CD14-positive monocyte (primary cell): Measurements from ENCODE around the gene KDELR1. TPM values are rescaled to one million over a fixed set of nuclear protein-coding genes. Genes with fewer than 3 reads are reported as not detected.
A peak's percentile ranks its signal among the peaks of the same experiment; 100 is the strongest.

ENCODE experiments used
- DNase-seq, 3 donors: peaks; one replicate each; pipeline ENCODE4 v3.0.0-alpha.2; 2011 to 2022
- H2AFZ ChIP-seq: 2 replicates; pipeline ENCODE4 v1.6.0; 2012; ENCODE audit warnings: mild to moderate bottlenecking, low read depth, low read length, inconsistent platforms; ENCODE audit not compliant: insufficient read depth, poor library complexity, severe bottlenecking
- H3K27ac ChIP-seq, 2 donors: 1 replicate in 1 of 2; 2 replicates in 1 of 2; pipeline ENCODE4 v1.5.1; 2012 to 2013; ENCODE audit warnings: low read length in 2 of 2, control low read depth in 1 of 2, inconsistent platforms in 1 of 2, low read depth in 1 of 2, mild to moderate bottlenecking in 1 of 2
- H3K27me3 ChIP-seq, 2 donors: one replicate each; pipeline versions ENCODE4 v1.6.0 to v1.6.1; 2011 to 2013; ENCODE audit warnings: low read length in 2 of 2; ENCODE audit not compliant: control insufficient read depth in 2 of 2, insufficient read depth in 2 of 2
- H3K36me3 ChIP-seq, 2 donors: replicated peaks in 1 of 2; 1 replicate in 1 of 2; 2 replicates in 1 of 2; pipeline versions ENCODE4 v1.5.1 to v1.6.1; 2012 to 2013; ENCODE audit warnings: low read length in 2 of 2, control low read depth in 1 of 2, inconsistent platforms in 1 of 2, mild to moderate bottlenecking in 1 of 2; ENCODE audit not compliant: insufficient read depth in 2 of 2, control insufficient read depth in 1 of 2
- H3K4me1 ChIP-seq, 2 donors: 1 replicate in 1 of 2; 2 replicates in 1 of 2; pipeline versions ENCODE4 v1.5.1 to v1.6.1; 2012 to 2013; ENCODE audit warnings: low read length in 2 of 2, control low read depth in 1 of 2, inconsistent platforms in 1 of 2, mild to moderate bottlenecking in 1 of 2, moderate library complexity in 1 of 2; ENCODE audit not compliant: insufficient read depth in 2 of 2, control insufficient read depth in 1 of 2
- H3K4me2 ChIP-seq: replicated peaks from 2 replicates; pipeline ENCODE3; 2012; ENCODE audit warnings: low read length, moderate library complexity, mild to moderate bottlenecking; ENCODE audit not compliant: poor library complexity, severe bottlenecking; ENCODE audit errors: extremely low read depth
- H3K4me3 ChIP-seq, 3 experiments: fragments of 200-600 bp in 1 of 3; sonication (generic) in 1 of 3; replicated peaks in 1 of 3; 1 replicate in 2 of 3; 2 replicates in 1 of 3; pipeline ENCODE4 v1.5.1; 2011 to 2013; ENCODE audit warnings: low read length in 3 of 3, mild to moderate bottlenecking in 3 of 3, control low read depth in 2 of 3, low read depth in 2 of 3, inconsistent platforms in 1 of 3, moderate library complexity in 1 of 3
- H3K79me2 ChIP-seq: 2 replicates; pipeline ENCODE4 v1.6.0; 2012; ENCODE audit warnings: mild to moderate bottlenecking, control low read depth, inconsistent platforms, low read length, moderate library complexity; ENCODE audit not compliant: insufficient read depth
- H3K9ac ChIP-seq: 2 replicates; pipeline ENCODE4 v1.6.0; 2017; ENCODE audit warnings: low read length, mild to moderate bottlenecking; ENCODE audit not compliant: insufficient read depth, poor library complexity, severe bottlenecking
- H3K9me3 ChIP-seq, 2 donors: replicated peaks in 1 of 2; 1 replicate in 1 of 2; 2 replicates in 1 of 2; pipeline versions ENCODE4 v1.5.1 to v1.6.1; 2012 to 2013; ENCODE audit warnings: low read length in 2 of 2, control low read depth in 1 of 2; ENCODE audit not compliant: control insufficient read depth in 1 of 2, insufficient read depth in 1 of 2
- H4K20me1 ChIP-seq: 2 replicates; pipeline ENCODE4 v1.6.0; 2012; ENCODE audit warnings: mild to moderate bottlenecking, low read length, control low read depth, moderate library complexity; ENCODE audit not compliant: insufficient read depth
- H3K27ac Mint-ChIP-seq, 7 donors: one replicate each; pipeline ENCODE4 v1.8.0; 2020; ENCODE audit warnings: mild to moderate bottlenecking in 7 of 7, mixed read lengths in 7 of 7, moderate library complexity in 6 of 7, inconsistent platforms in 2 of 7
- H3K27me3 Mint-ChIP-seq, 3 donors: one replicate each; pipeline ENCODE4 v1.8.0; 2021 to 2022; ENCODE audit warnings: low read depth in 3 of 3, mild to moderate bottlenecking in 3 of 3, mixed read lengths in 3 of 3, moderate library complexity in 3 of 3, inconsistent platforms in 1 of 3
- H3K36me3 Mint-ChIP-seq, 2 donors: one replicate each; pipeline ENCODE4 v1.8.0; 2020; ENCODE audit warnings: mixed read lengths in 2 of 2, inconsistent platforms in 1 of 2, mild to moderate bottlenecking in 1 of 2
- H3K4me1 Mint-ChIP-seq: one replicate; pipeline ENCODE4 v1.8.0; 2020; ENCODE audit warnings: mild to moderate bottlenecking, mixed read lengths
- H3K4me3 Mint-ChIP-seq, 2 donors: one replicate each; pipeline ENCODE4 v1.8.0; 2020; ENCODE audit warnings: mild to moderate bottlenecking in 2 of 2, mixed read lengths in 2 of 2, moderate library complexity in 1 of 2
- H3K9me3 Mint-ChIP-seq, 7 donors: one replicate each; pipeline ENCODE4 v1.8.0; 2020 to 2022; ENCODE audit warnings: mixed read lengths in 7 of 7, mild to moderate bottlenecking in 6 of 7, moderate library complexity in 6 of 7, inconsistent platforms in 2 of 7
- WGBS: methylation state at CpG from one replicate; pipeline ENCODE4 v1.1.5; 2013; ENCODE audit warnings: missing lambda C conversion rate; ENCODE audit not compliant: insufficient coverage; 5-methylcytosine and 5-hydroxymethylcytosine counted together
- intact Hi-C, 2 donors: fragments of 100-400 bp; cut with micrococcal nuclease; formaldehyde crosslinking; loops; one replicate each; pipeline versions ENCODE4 v1.15.0 to v1.15.1; 2023
- polyA plus RNA-seq, 3 donors: library from polyadenylated mRNA; depleted of rRNA in 1 of 3; unstranded in 2 of 3; stranded (reverse) in 1 of 3; fragments of 300-500 nt in 2 of 3; fragments of >200 nt in 1 of 3; fragmentation: Illumina TruSeq in 2 of 3; gene quantifications; 1 replicate in 2 of 3; 2 replicates in 1 of 3; pipeline ENCODE4 v1.2.3, GENCODE V29; 2012 to 2021
- TF ChIP-seq, protein P1 (sequence below): fragments of 200-600 bp; IDR thresholded peaks from one replicate; pipeline ENCODE4 v1.8.0; 2022; ENCODE audit warnings: antibody characterized with exemption, mild to moderate bottlenecking

The KDELR1 gene
- polyA plus RNA-seq, 3 donors, result 42.0 to 72.0 (median 51.3) TPM

DNA sequence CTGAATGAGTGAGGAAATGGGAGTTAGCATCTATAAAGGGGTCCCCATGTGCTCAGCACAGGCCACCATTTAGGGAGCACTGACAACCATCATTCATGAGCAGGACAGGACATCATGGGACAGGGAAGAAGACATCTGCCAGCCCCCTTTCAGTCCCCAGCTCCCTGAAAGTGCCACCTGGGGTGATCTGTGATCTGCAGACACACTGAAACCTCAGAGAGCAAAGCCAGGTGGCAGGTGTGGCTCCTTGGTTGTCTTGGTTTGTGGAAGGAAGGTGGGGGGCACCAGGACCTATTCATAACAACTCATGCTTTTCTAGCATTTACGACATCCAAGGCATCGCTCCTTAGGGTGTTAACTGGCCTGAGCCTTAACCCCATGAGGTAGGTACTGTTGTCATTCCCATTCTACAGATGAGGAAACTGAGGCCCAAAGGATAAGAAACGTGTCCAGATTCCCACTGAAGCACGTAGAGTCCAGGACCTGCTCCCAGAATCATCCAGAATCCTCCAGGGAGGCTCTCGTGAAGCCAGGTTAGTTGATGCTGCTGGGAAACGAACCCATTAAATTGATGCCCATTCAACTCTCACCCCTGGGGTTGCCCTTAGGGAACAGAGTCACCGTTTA, 5.8 kb downstream of the KDELR1 start:
- H3K9ac ChIP-seq, result no peak overlapping the region
- H3K4me3 Mint-ChIP-seq, result no peak overlapping the region
- H3K27ac ChIP-seq, result no peak overlapping the region
- peaks cover 8 to 12% of the 10 kb centered on the region in 2 donors for H3K4me1 ChIP-seq
- no peaks in the 10 kb centered on the region for H3K9me3 Mint-ChIP-seq
- no peaks in the 10 kb centered on the region for H3K27me3 ChIP-seq
- peaks cover 0 to 4% (median 1%) of the 10 kb centered on the region in 3 donors for H3K27me3 Mint-ChIP-seq
- no peaks in the 10 kb centered on the region for H3K9me3 ChIP-seq
- no peak overlapping the region for H3K4me2 ChIP-seq
- no peak overlapping the region for H3K4me3 ChIP-seq
- H3K79me2 ChIP-seq, result peaks cover 13% of the 10 kb centered on the region
- peaks cover 5% of the 10 kb centered on the region for H4K20me1 ChIP-seq
- peaks cover 70 to 88% of the 10 kb centered on the region in 2 donors for H3K36me3 Mint-ChIP-seq
- peaks cover 6% of the 10 kb centered on the region for H3K4me1 Mint-ChIP-seq
- H3K36me3 ChIP-seq, result peaks cover 50 to 88% of the 10 kb centered on the region in 2 donors
- peak overlapping the region in 2 of 7 donors; percentile 30 to 46 for H3K27ac Mint-ChIP-seq
- intact Hi-C loops, result no loop called here
- H2AFZ ChIP-seq, result no peak overlapping the region
- WGBS, result 98% methylated on average over 5 of the region's 7 CpGs
- TF ChIP-seq, protein P1, sequence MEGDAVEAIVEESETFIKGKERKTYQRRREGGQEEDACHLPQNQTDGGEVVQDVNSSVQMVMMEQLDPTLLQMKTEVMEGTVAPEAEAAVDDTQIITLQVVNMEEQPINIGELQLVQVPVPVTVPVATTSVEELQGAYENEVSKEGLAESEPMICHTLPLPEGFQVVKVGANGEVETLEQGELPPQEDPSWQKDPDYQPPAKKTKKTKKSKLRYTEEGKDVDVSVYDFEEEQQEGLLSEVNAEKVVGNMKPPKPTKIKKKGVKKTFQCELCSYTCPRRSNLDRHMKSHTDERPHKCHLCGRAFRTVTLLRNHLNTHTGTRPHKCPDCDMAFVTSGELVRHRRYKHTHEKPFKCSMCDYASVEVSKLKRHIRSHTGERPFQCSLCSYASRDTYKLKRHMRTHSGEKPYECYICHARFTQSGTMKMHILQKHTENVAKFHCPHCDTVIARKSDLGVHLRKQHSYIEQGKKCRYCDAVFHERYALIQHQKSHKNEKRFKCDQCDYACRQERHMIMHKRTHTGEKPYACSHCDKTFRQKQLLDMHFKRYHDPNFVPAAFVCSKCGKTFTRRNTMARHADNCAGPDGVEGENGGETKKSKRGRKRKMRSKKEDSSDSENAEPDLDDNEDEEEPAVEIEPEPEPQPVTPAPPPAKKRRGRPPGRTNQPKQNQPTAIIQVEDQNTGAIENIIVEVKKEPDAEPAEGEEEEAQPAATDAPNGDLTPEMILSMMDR, result no peak
- no peak for DNase-seq

DNA sequence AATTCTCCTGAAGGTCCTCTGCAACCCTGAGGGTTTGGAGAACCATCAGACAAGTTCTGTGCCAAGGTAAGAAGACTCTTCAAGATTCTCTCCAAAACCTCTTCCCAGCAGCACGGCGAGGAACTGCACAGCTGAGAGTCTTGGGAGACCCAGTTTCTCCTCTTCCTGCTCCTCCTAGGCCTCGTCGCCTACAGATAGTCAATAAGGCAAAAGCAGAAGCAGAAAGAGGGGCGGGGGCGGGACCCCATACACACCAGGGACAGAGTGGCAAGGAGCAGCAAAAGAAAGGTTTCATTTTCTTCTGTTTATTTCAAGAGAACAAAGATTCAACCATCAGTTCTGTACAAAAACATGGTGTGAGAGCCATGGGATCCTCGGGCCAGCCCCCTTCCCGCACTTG, 9.1 kb downstream of the KDELR1 start:
- no peaks in the 10 kb centered on the region for H4K20me1 ChIP-seq
- no peaks in the 10 kb centered on the region for H3K9me3 ChIP-seq
- H2AFZ ChIP-seq, result no peak overlapping the region
- no peak overlapping the region for H3K4me2 ChIP-seq
- no peak overlapping the region for H3K27ac ChIP-seq
- Mint-ChIP-seq H3K36me3 (peaks cover 54 to 70% of the 10 kb centered on the region in 2 donors), H3K9me3 (peaks cover 0 to 2% (median 0%) of the 10 kb centered on the region in 7 donors), H3K4me3 (no peak overlapping the region), H3K4me1 (peaks cover 10% of the 10 kb centered on the region), H3K27me3 (peaks cover 0 to 3% (median 1%) of the 10 kb centered on the region in 3 donors), H3K27ac (peak overlapping the region in 2 of 7 donors; percentile 11 to 32)
- no peak overlapping the region for H3K4me3 ChIP-seq
- no peaks in the 10 kb centered on the region for H3K27me3 ChIP-seq
- peaks cover 39 to 65% of the 10 kb centered on the region in 2 donors for H3K36me3 ChIP-seq
- H3K79me2 ChIP-seq, result no peaks in the 10 kb centered on the region
- peaks cover 0 to 5% of the 10 kb centered on the region in 2 donors for H3K4me1 ChIP-seq
- TF ChIP-seq, protein P1, result no peak
- intact Hi-C loops, result no loop called here
- no peak overlapping the region for H3K9ac ChIP-seq
- DNase-seq, result no peak
- 78% methylated on average over 4 of the region's 8 CpGs for WGBS
